Neutrophil (primary cell): Measurements from ENCODE around the gene ITGB3.

Experiments
- H3K27ac ChIP-seq: fragments of 200-600 bp; sonication (generic); 2 replicates; pipeline ENCODE4 v1.5.1; 2016; ENCODE audit warnings: mild to moderate bottlenecking, moderate library complexity
- H3K27me3 ChIP-seq: fragments of 200-600 bp; sonication (generic); 2 replicates; pipeline ENCODE4 v1.6.0; 2016; ENCODE audit warnings: mild to moderate bottlenecking
- H3K36me3 ChIP-seq: fragments of 200-600 bp; sonication (generic); 2 replicates; pipeline ENCODE4 v1.5.1; 2017
- H3K4me1 ChIP-seq, 2 experiments: fragments of 200-600 bp in 1 of 2; sonication (generic) in 1 of 2; 1 replicate in 1 of 2; 2 replicates in 1 of 2; pipeline versions ENCODE4 v1.5.1 to v1.6.1; 2013 to 2016; ENCODE audit warnings: low read depth in 1 of 2, low read length in 1 of 2, mild to moderate bottlenecking in 1 of 2, moderate library complexity in 1 of 2; ENCODE audit not compliant: control insufficient read depth in 1 of 2, insufficient read depth in 1 of 2
- H3K4me3 ChIP-seq, 2 experiments: fragments of 200-600 bp in 1 of 2; sonication (generic) in 1 of 2; 1 replicate in 1 of 2; 2 replicates in 1 of 2; pipeline ENCODE4 v1.5.1; 2013 to 2016; ENCODE audit warnings: low read depth in 1 of 2, low read length in 1 of 2, mild to moderate bottlenecking in 1 of 2, moderate library complexity in 1 of 2
- H3K9me3 ChIP-seq: fragments of 200-600 bp; sonication (generic); 2 replicates; pipeline ENCODE4 v1.5.1; 2016
- TF ChIP-seq, protein P1 (sequence below): fragments of 200-600 bp; sonication (generic); IDR thresholded peaks from 2 replicates; pipeline ENCODE4 v1.5.1; 2016; ENCODE audit warnings: antibody characterized with exemption

The ITGB3 gene

GRCh38 chr17:47285003-47285402 lies 31.4 kb downstream of the ITGB3 start:
- TF ChIP-seq, protein P1, sequence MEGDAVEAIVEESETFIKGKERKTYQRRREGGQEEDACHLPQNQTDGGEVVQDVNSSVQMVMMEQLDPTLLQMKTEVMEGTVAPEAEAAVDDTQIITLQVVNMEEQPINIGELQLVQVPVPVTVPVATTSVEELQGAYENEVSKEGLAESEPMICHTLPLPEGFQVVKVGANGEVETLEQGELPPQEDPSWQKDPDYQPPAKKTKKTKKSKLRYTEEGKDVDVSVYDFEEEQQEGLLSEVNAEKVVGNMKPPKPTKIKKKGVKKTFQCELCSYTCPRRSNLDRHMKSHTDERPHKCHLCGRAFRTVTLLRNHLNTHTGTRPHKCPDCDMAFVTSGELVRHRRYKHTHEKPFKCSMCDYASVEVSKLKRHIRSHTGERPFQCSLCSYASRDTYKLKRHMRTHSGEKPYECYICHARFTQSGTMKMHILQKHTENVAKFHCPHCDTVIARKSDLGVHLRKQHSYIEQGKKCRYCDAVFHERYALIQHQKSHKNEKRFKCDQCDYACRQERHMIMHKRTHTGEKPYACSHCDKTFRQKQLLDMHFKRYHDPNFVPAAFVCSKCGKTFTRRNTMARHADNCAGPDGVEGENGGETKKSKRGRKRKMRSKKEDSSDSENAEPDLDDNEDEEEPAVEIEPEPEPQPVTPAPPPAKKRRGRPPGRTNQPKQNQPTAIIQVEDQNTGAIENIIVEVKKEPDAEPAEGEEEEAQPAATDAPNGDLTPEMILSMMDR, result no peak
- Histone ChIP-seq H3K36me3 (no peaks in the 10 kb centered on the region), H3K27me3 (peaks cover 9% of the 10 kb centered on the region), H3K27ac (no peak overlapping the region), H3K4me3 (no peak overlapping the region), H3K9me3 (no peaks in the 10 kb centered on the region), H3K4me1 (no peaks in the 10 kb centered on the region)

GRCh38 chr17:47286198-47286914 lies 32.7 kb downstream of the ITGB3 start:
- Histone ChIP-seq H3K27me3 (peaks cover 9% of the 10 kb centered on the region), H3K9me3 (no peaks in the 10 kb centered on the region), H3K27ac (no peak overlapping the region), H3K4me3 (no peak overlapping the region), H3K36me3 (no peaks in the 10 kb centered on the region), H3K4me1 (no peaks in the 10 kb centered on the region)
- TF ChIP-seq, protein P1, result no peak

DNA sequence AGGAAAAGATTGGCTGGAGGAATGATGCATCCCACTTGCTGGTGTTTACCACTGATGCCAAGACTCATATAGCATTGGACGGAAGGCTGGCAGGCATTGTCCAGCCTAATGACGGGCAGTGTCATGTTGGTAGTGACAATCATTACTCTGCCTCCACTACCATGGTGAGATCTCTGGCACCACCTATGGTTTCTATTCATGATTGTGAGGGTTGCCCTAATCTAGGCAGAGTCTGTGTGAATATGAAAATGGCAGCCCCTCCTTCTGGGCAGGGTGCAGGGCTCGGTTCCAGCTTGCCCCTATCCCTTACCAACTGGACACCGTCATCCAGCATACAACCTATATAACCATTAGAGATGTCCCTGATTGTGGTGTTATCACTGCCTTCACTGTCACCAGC lies 33.4 kb downstream of the ITGB3 start:
- no peak overlapping the region for H3K27ac ChIP-seq
- H3K36me3 ChIP-seq, result no peaks in the 10 kb centered on the region
- H3K27me3 ChIP-seq, result peaks cover 9% of the 10 kb centered on the region
- H3K9me3 ChIP-seq, result no peaks in the 10 kb centered on the region
- H3K4me3 ChIP-seq, result no peak overlapping the region
- H3K4me1 ChIP-seq, result no peaks in the 10 kb centered on the region
- TF ChIP-seq, protein P1, result no peak

- peaks cover 9% of the 10 kb centered on the region for H3K27me3 ChIP-seq
- H3K4me1 ChIP-seq, result no peaks in the 10 kb centered on the region
- no peak overlapping the region for H3K27ac ChIP-seq
- no peak overlapping the region for H3K4me3 ChIP-seq
- no peaks in the 10 kb centered on the region for H3K9me3 ChIP-seq
- TF ChIP-seq, protein P1, result no peak
- no peaks in the 10 kb centered on the region for H3K36me3 ChIP-seq
Measured at GRCh38 chr17:47287639-47288038, 34.0 kb downstream of the ITGB3 start.

DNA sequence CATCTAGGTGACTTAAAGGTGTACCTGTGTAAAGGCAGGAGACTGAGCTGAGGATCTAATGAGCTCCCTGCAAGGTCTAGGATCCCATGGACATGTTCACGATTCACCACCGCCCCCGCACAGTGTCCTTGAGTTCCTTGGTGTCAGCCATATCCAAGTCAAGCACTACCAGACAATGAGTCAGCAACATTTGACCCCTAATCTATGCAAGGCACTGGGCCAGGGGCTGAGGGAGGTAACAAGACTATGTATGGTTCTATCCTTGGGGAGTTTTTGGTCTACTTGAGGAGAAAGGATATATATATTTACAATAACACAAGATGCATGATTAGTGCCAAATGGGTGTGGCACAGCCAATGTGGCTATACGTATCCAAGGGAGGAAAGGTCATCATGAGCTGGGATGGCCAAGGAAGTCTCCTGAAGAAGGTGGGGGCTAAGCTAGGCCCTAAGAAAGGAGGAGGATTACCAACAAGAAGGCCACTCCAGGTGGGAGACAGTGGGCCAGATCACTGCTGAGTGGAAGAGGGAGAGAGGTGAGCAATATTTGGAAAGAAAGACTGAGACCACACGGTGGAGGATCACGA lies 35.0 kb downstream of the ITGB3 start:
- no peak overlapping the region for H3K27ac ChIP-seq
- TF ChIP-seq, protein P1, result no peak
- H3K4me3 ChIP-seq, result no peak overlapping the region
- no peaks in the 10 kb centered on the region for H3K9me3 ChIP-seq
- H3K4me1 ChIP-seq, result no peaks in the 10 kb centered on the region
- no peaks in the 10 kb centered on the region for H3K36me3 ChIP-seq
- peaks cover 9% of the 10 kb centered on the region for H3K27me3 ChIP-seq
